GM19035 (cell line): ENCODE results near the gene MMADHC.
A peak's percentile ranks its signal among the peaks of the same experiment; 100 is the strongest.
"Not testable (repeated sequence)": the region's sequence is repeated elsewhere in the genome, so short reads cannot be mapped to it uniquely, and the experiment has no call there.

Experiments used
- ATAC-seq: cut with Tn5 transposase; IDR thresholded peaks from one replicate; pipeline ENCODE4 v1.9.1; 2021; ENCODE audit not compliant: unreplicated experiment

Gene MMADHC

GRCh38 chr2:149595056-149595963, 7.7 kb upstream of the MMADHC start:
- ATAC-seq, result no peak

GRCh38 chr2:149594411-149594810, 6.8 kb upstream of the MMADHC start:
- no peak for ATAC-seq

GRCh38 chr2:149587950-149588487, 444 bp upstream of the MMADHC start:
- peak; percentile 33 for ATAC-seq

GRCh38 chr2:149586898-149587219, 716 bp downstream of the MMADHC start:
- ATAC-seq, result no peak

GRCh38 chr2:149586063-149586462, 1.5 kb downstream of the MMADHC start:
- no peak for ATAC-seq

- no peak for ATAC-seq
Observed at GRCh38 chr2:149585166-149585885, 2.2 kb downstream of the MMADHC start.

- ATAC-seq, result no peak
Observed at GRCh38 chr2:149579972-149580882, 7.3 kb downstream of the MMADHC start.

- ATAC-seq, result no peak
Observed at GRCh38 chr2:149577269-149577668, 10.3 kb downstream of the MMADHC start.

GRCh38 chr2:149575752-149576151, 11.8 kb downstream of the MMADHC start:
- ATAC-seq, result no peak

- ATAC-seq, result no peak
Observed at GRCh38 chr2:149575277-149575676, 12.3 kb downstream of the MMADHC start.

- no peak for ATAC-seq
Observed at GRCh38 chr2:149573760-149574159, 13.8 kb downstream of the MMADHC start.

GRCh38 chr2:149572102-149572953, 15.2 kb downstream of the MMADHC start:
- ATAC-seq, result no peak

- no peak for ATAC-seq
Observed at GRCh38 chr2:149568138-149568537, 19.4 kb downstream of the MMADHC start.

- no peak for ATAC-seq
Observed at GRCh38 chr2:149566652-149567051, 20.9 kb downstream of the MMADHC start.

- ATAC-seq, result not testable (repeated sequence)
Observed at GRCh38 chr2:149565625-149566024, 21.9 kb downstream of the MMADHC start.

- ATAC-seq, result no peak
Observed at GRCh38 chr2:149564983-149565382, 22.6 kb downstream of the MMADHC start.

GRCh38 chr2:149564097-149564496, 23.5 kb downstream of the MMADHC start:
- ATAC-seq, result no peak

GRCh38 chr2:149562324-149562723, 25.3 kb downstream of the MMADHC start:
- peak; percentile 87 for ATAC-seq

- ATAC-seq, result no peak
Observed at GRCh38 chr2:149561309-149561926, 26.2 kb downstream of the MMADHC start.
